HCT116 (cell line): ENCODE data around the gene TUBB4B. TPM values are rescaled to one million over a fixed set of nuclear protein-coding genes. Genes with fewer than 3 reads are reported as not detected.

Experiments
- ATAC-seq: fragments of 200-7000 bp; cut with Tn5 transposase; 2 replicates; pipeline ENCODE4 v1.9.1; 2020; ENCODE audit warnings: mild to moderate bottlenecking, moderate library complexity
- BruUV-seq: library from RNA; stranded (reverse); fragments of 400-500 nt; replicated peaks from 2 replicates; lab custom pipeline; 2021; lab: Mats Ljungman, UMichigan
- CTCF ChIA-PET: fragments of 300-600 bp; sonication (Branson Sonifier 250); formaldehyde crosslinking; loops from one replicate; lab custom pipeline; 2021; ENCODE audit warnings: antibody characterized with exemption; lab: Charles Lee
- POLR2A ChIA-PET: fragments of 300-600, 350-600 bp; sonication (Branson Sonifier 250); formaldehyde crosslinking; loops from one replicate; lab custom pipeline; 2021; ENCODE audit warnings: antibody characterized with exemption; lab: Charles Lee
- RAD21 ChIA-PET, 2 experiments: fragments of 300-600 bp; sonication (Branson Sonifier 250); formaldehyde crosslinking; loops; one replicate each; lab custom pipeline; 2023; ENCODE audit warnings: low total read pairs in 2 of 2; ENCODE audit not compliant: uncharacterized antibody in 2 of 2, unreplicated experiment in 2 of 2, low non-redundant PET in 1 of 2; lab: Charles Lee
- DNase-seq: peaks from one replicate; pipeline ENCODE4 v3.0.0-alpha.2; 2010; ENCODE audit warnings: low read depth, low spot score
- H2AFZ ChIP-seq: fragments of 200-600 bp; shearing (Covaris generic), sonication (generic); 2 replicates; pipeline ENCODE4 v1.6.1; 2017; ENCODE audit warnings: low read depth, mixed run types, mixed read lengths, antibody characterized with exemption, low read length; ENCODE audit not compliant: poor library complexity, severe bottlenecking
- H3K27ac ChIP-seq: 2 replicates; pipeline ENCODE4 v1.5.1; 2012; ENCODE audit warnings: low read depth, low read length
- H3K27me3 ChIP-seq: fragments of 200-600 bp; sonication (generic); 2 replicates; pipeline ENCODE4 v1.6.1; 2016; ENCODE audit warnings: mixed run types, low read length, mixed read lengths; ENCODE audit not compliant: insufficient read depth
- H3K36me3 ChIP-seq, 2 experiments: fragments of 200-500 bp in 1 of 2; fragments of 200-600 bp in 1 of 2; sonication (Bioruptor generic) in 1 of 2; sonication (generic) in 1 of 2; 2 replicates each; pipeline versions ENCODE4 v1.5.1 to v1.6.1; 2014 to 2016; ENCODE audit warnings: low read length in 2 of 2, inconsistent platforms in 1 of 2, mixed read lengths in 1 of 2, mixed run types in 1 of 2; ENCODE audit not compliant: insufficient read depth in 2 of 2, control insufficient read depth in 1 of 2
- H3K4me1 ChIP-seq, 2 experiments: fragments of 200-600 bp in 1 of 2; sonication (generic) in 1 of 2; 2 replicates each; pipeline versions ENCODE4 v1.5.1 to v1.6.1; 2012 to 2017; ENCODE audit warnings: low read length in 2 of 2, inconsistent platforms in 1 of 2, mild to moderate bottlenecking in 1 of 2, mixed read lengths in 1 of 2, mixed run types in 1 of 2, moderate library complexity in 1 of 2; ENCODE audit not compliant: insufficient read depth in 2 of 2, control insufficient read depth in 1 of 2
- H3K4me2 ChIP-seq: fragments of 200-600 bp; sonication (generic); 2 replicates; pipeline ENCODE4 v1.6.1; 2017; ENCODE audit warnings: mixed run types, low read length, mixed read lengths
- H3K4me3 ChIP-seq, 2 experiments: fragments of 200-600 bp in 1 of 2; sonication (generic) in 1 of 2; replicated peaks in 1 of 2; 2 replicates each; pipeline ENCODE4 v1.5.1; 2011 to 2016; ENCODE audit warnings: low read length in 2 of 2, control low read depth in 1 of 2, low read depth in 1 of 2, mild to moderate bottlenecking in 1 of 2, mixed read lengths in 1 of 2, mixed run types in 1 of 2
- H3K79me2 ChIP-seq: fragments of 200-600 bp; sonication (generic); 2 replicates; pipeline ENCODE4 v1.6.1; 2017; ENCODE audit warnings: mild to moderate bottlenecking, mixed run types, low read length, moderate library complexity, mixed read lengths; ENCODE audit not compliant: insufficient read depth
- H3K9ac ChIP-seq: fragments of 200-600 bp; sonication (generic); 2 replicates; pipeline ENCODE4 v1.6.1; 2016; ENCODE audit warnings: low read length, mixed read lengths
- H3K9me2 ChIP-seq: fragments of 200-600 bp; sonication (generic), shearing (Covaris generic); 2 replicates; pipeline ENCODE4 v1.6.1; 2017; ENCODE audit warnings: mixed run types, mild to moderate bottlenecking, moderate library complexity; ENCODE audit not compliant: insufficient read depth
- H3K9me3 ChIP-seq, 2 experiments: fragments of 200-500 bp in 1 of 2; fragments of 200-600 bp in 1 of 2; sonication (Bioruptor generic) in 1 of 2; sonication (generic) in 1 of 2; 2 replicates each; pipeline ENCODE4 v1.6.1; 2014 to 2017; ENCODE audit warnings: low read length in 2 of 2, mixed read lengths in 2 of 2, inconsistent platforms in 1 of 2, low read depth in 1 of 2, mild to moderate bottlenecking in 1 of 2, mixed run types in 1 of 2, moderate library complexity in 1 of 2; ENCODE audit not compliant: control insufficient read depth in 1 of 2, insufficient read depth in 1 of 2
- H4K20me1 ChIP-seq: fragments of 200-600 bp; sonication (generic), shearing (Covaris generic); 2 replicates; pipeline ENCODE4 v1.6.1; 2017; ENCODE audit warnings: mixed run types, mild to moderate bottlenecking, moderate library complexity; ENCODE audit not compliant: insufficient read depth
- ATF3 ChIP-seq: IDR thresholded peaks from 2 replicates; pipeline ENCODE4 v1.6.1; 2012
- CBX3 ChIP-seq: IDR thresholded peaks from 2 replicates; pipeline ENCODE4 v1.6.1; 2012; ENCODE audit warnings: low read depth
- CEBPB ChIP-seq: IDR thresholded peaks from 2 replicates; pipeline ENCODE4 v1.6.1; 2012; ENCODE audit warnings: low read depth
- EGR1 ChIP-seq: IDR thresholded peaks from 2 replicates; pipeline ENCODE4 v1.6.1; 2012; ENCODE audit warnings: low read depth
- ELF1 ChIP-seq: IDR thresholded peaks from 2 replicates; pipeline ENCODE4 v1.6.1; 2012; ENCODE audit warnings: low read depth, borderline replicate concordance
- EZH2 ChIP-seq: fragments of 200-600 bp; sonication (generic); IDR thresholded peaks from 2 replicates; pipeline ENCODE4 v1.6.1; 2017; ENCODE audit warnings: antibody characterized with exemption, mixed run types
- EZH2phosphoT487 ChIP-seq: fragments of 200-600 bp; IDR thresholded peaks from 2 replicates; pipeline ENCODE4 v1.6.1; 2018; ENCODE audit warnings: antibody characterized with exemption, borderline replicate concordance
- FOSL1 ChIP-seq: IDR thresholded peaks from 2 replicates; pipeline ENCODE4 v1.6.1; 2012; ENCODE audit warnings: low read depth
- JUND ChIP-seq: IDR thresholded peaks from 2 replicates; pipeline ENCODE4 v1.6.1; 2012
- MAX ChIP-seq: IDR thresholded peaks from 2 replicates; pipeline ENCODE4 v1.6.1; 2012
- POLR2A ChIP-seq: IDR thresholded peaks from 2 replicates; pipeline ENCODE4 v1.7.0; 2011; ENCODE audit warnings: borderline replicate concordance; ENCODE audit not compliant: insufficient read depth, insufficient read length; ENCODE audit errors: extremely low read depth
- RAD21 ChIP-seq: IDR thresholded peaks from 2 replicates; pipeline ENCODE4 v1.6.1; 2012; ENCODE audit warnings: low read depth, mild to moderate bottlenecking
- SIN3A ChIP-seq: IDR thresholded peaks from 2 replicates; pipeline ENCODE4 v1.6.1; 2012; ENCODE audit warnings: low read depth
- SP1 ChIP-seq: IDR thresholded peaks from 2 replicates; pipeline ENCODE4 v1.6.1; 2012; ENCODE audit warnings: low read depth
- SRF ChIP-seq: IDR thresholded peaks from 2 replicates; pipeline ENCODE4 v1.6.1; 2012; ENCODE audit warnings: low read depth
- TCF7L2 ChIP-seq: IDR thresholded peaks from 2 replicates; pipeline ENCODE4 v1.7.0; 2011; ENCODE audit warnings: borderline replicate concordance, inconsistent platforms; ENCODE audit not compliant: insufficient read depth, insufficient read length; ENCODE audit errors: extremely low read depth
- YY1 ChIP-seq: IDR thresholded peaks from 2 replicates; pipeline ENCODE4 v1.6.1; 2011; ENCODE audit warnings: low read length, low read depth, moderate library complexity, mild to moderate bottlenecking; ENCODE audit not compliant: insufficient replicate concordance; ENCODE audit errors: extremely low read depth
- ZBTB33 ChIP-seq: IDR thresholded peaks from 2 replicates; pipeline ENCODE4 v1.6.1; 2011; ENCODE audit warnings: mild to moderate bottlenecking, low read length, moderate library complexity; ENCODE audit not compliant: insufficient replicate concordance; ENCODE audit errors: extremely low read depth
- ZFX ChIP-seq: fragments of 450-650 bp; IDR thresholded peaks from 2 replicates; pipeline ENCODE4 v1.6.1; 2017
- ZNF274 ChIP-seq: fragments of 200-500 bp; sonication (Bioruptor generic); IDR thresholded peaks from 2 replicates; pipeline ENCODE4 v1.6.1; 2014; ENCODE audit warnings: mild to moderate bottlenecking, low read depth, low read length, inconsistent platforms
- intact Hi-C: fragments of 100-400 bp; cut with micrococcal nuclease; formaldehyde crosslinking; loops from 2 replicates; pipeline ENCODE4 v1.10.0; 2022
- total RNA-seq: library from RNA; stranded (reverse); gene quantifications from one replicate; pipeline ENCODE4 v1.2.1, GENCODE V29; 2021; ENCODE audit not compliant: unreplicated experiment

TUBB4B gene
- total RNA-seq, 1 experiment from 2014 or later = 502 TPM

GRCh38 chr9:137263506-137263905, 22.4 kb downstream of the TUBB4B start:
- no peaks in the 10 kb centered on the region for H4K20me1 ChIP-seq
- H3K9me2 ChIP-seq = no peaks in the 10 kb centered on the region
- H3K27me3 ChIP-seq = no peaks in the 10 kb centered on the region
- peaks cover 14 to 27% of the 10 kb centered on the region in 2 experiments for H3K36me3 ChIP-seq
- H3K9ac ChIP-seq = no peak overlapping the region
- H3K4me3 ChIP-seq = no peak overlapping the region
- no peaks in the 10 kb centered on the region for H3K9me3 ChIP-seq
- intact Hi-C loops = no loop called here
- no peaks in the 10 kb centered on the region for H3K4me1 ChIP-seq
- DNase-seq (no peak), ATAC-seq (no peak)
- TF ChIP-seq TCF7L2 (no peak), RAD21 (no peak), EZH2phosphoT487 (no peak), ATF3 (no peak), ELF1 (no peak), CBX3 (no peak), YY1 (no peak), SRF (no peak), JUND (no peak), MAX (no peak), EZH2 (no peak)
- no peak overlapping the region for H2AFZ ChIP-seq
- ChIA-PET CTCF (no interaction called here), POLR2A (interaction anchor here (0.6 kb wide), 1 partner anchor 101 kb away, joined by 3 read pairs; no protein-coding TSS in a partner anchor), RAD21 (no interaction called here)
- H3K4me2 ChIP-seq = no peak overlapping the region
- no peak overlapping the region; the same call in 1 of the 2 replicates for H3K27ac ChIP-seq
- BruUV-seq = no TSS peak
- peaks cover 15% of the 10 kb centered on the region; the same call in 1 of the 2 replicates for H3K79me2 ChIP-seq

- no peak overlapping the region for H3K9ac ChIP-seq
- no peak overlapping the region for H3K4me2 ChIP-seq
- H3K27me3 ChIP-seq = no peaks in the 10 kb centered on the region
- no TSS peak for BruUV-seq
- ChIA-PET POLR2A (interaction anchor here (0.6 kb wide), 1 partner anchor 101 kb away, joined by 3 read pairs; no protein-coding TSS in a partner anchor), RAD21 (no interaction called here), CTCF (no interaction called here)
- H3K4me3 ChIP-seq = no peak overlapping the region
- ATAC-seq (no peak), DNase-seq (no peak)
- intact Hi-C loops = no loop called here
- H3K27ac ChIP-seq = no peak overlapping the region
- peaks cover 14 to 27% of the 10 kb centered on the region in 2 experiments; a peak in 3 of 4 replicates for H3K36me3 ChIP-seq
- H3K9me2 ChIP-seq = no peaks in the 10 kb centered on the region
- H3K79me2 ChIP-seq = peaks cover 9% of the 10 kb centered on the region; the same call in 1 of the 2 replicates
- H3K4me1 ChIP-seq = no peaks in the 10 kb centered on the region
- H4K20me1 ChIP-seq = no peaks in the 10 kb centered on the region
- H2AFZ ChIP-seq = no peak overlapping the region
- H3K9me3 ChIP-seq = no peaks in the 10 kb centered on the region
- TF ChIP-seq FOSL1 (no peak), EZH2 (no peak), TCF7L2 (no peak), CBX3 (no peak), YY1 (no peak), CEBPB (no peak), MAX (no peak), SP1 (no peak), ELF1 (no peak), POLR2A (no peak), ZFX (no peak), ZNF274 (no peak), ZBTB33 (no peak), EGR1 (no peak), SIN3A (no peak), JUND (no peak), EZH2phosphoT487 (no peak)
Measured at GRCh38 chr9:137264067-137264466, 23.0 kb downstream of the TUBB4B start.
